MG63 (cell line): Measurements from ENCODE around the gene ACP2. TPM values are rescaled to one million over a fixed set of nuclear protein-coding genes. Genes with fewer than 3 reads are reported as not detected.

Experiments
- DNase-seq: peaks from one replicate; pipeline ENCODE4 v3.0.0-alpha.2; 2020
- H3K27me3 ChIP-seq: fragments of 250-450 bp; sonication (Bioruptor Pico); 2 replicates; pipeline ENCODE4 v1.5.1; 2020; ENCODE audit warnings: mild to moderate bottlenecking, moderate library complexity
- H3K36me3 ChIP-seq: fragments of 250-450 bp; sonication (Bioruptor Pico); 2 replicates; pipeline ENCODE4 v1.5.1; 2020; ENCODE audit warnings: mild to moderate bottlenecking, moderate library complexity
- H3K4me3 ChIP-seq: fragments of 250-450 bp; sonication (Bioruptor Pico); 2 replicates; pipeline ENCODE4 v1.5.1; 2020; ENCODE audit warnings: mild to moderate bottlenecking, moderate library complexity
- H3K9me3 ChIP-seq: fragments of 250-450 bp; sonication (Bioruptor Pico); 2 replicates; pipeline ENCODE4 v1.5.1; 2020; ENCODE audit warnings: mild to moderate bottlenecking, moderate library complexity
- total RNA-seq: library from RNA; depleted of rRNA; stranded (reverse); fragments of >200 nt; shearing (Covaris generic); gene quantifications from 2 replicates; pipeline ENCODE4 v1.2.3, GENCODE V29; 2014; ENCODE audit warnings: low replicate concordance

The ACP2 gene
- total RNA-seq, 1 experiment from 2014 or later: 42.7 TPM

- Histone ChIP-seq H3K36me3 (peaks cover 13% of the 10 kb centered on the region), H3K9me3 (no peaks in the 10 kb centered on the region), H3K4me3 (peak overlapping the region; percentile 73), H3K27me3 (no peaks in the 10 kb centered on the region)
- no peak for DNase-seq
Observed at GRCh38 chr11:47271328-47271727, 22.7 kb upstream of the ACP2 start.

GRCh38 chr11:47270331-47271271 is 22.0 kb upstream of the ACP2 start:
- DNase-seq: peak; percentile 16
- Histone ChIP-seq H3K4me3 (peak overlapping the region; percentile 73), H3K9me3 (no peaks in the 10 kb centered on the region), H3K36me3 (peaks cover 6% of the 10 kb centered on the region), H3K27me3 (no peaks in the 10 kb centered on the region)

- DNase-seq: peak; percentile 87
- Histone ChIP-seq H3K36me3 (peaks cover 3% of the 10 kb centered on the region), H3K27me3 (no peaks in the 10 kb centered on the region), H3K9me3 (no peaks in the 10 kb centered on the region), H3K4me3 (peak within 1 kb of the TSS; percentile 73)
Observed at GRCh38 chr11:47269829-47270305, 21.3 kb upstream of the ACP2 start, which contains the start of gene MADD. MADD (plus strand) TSS chr11:47270133.

DNA sequence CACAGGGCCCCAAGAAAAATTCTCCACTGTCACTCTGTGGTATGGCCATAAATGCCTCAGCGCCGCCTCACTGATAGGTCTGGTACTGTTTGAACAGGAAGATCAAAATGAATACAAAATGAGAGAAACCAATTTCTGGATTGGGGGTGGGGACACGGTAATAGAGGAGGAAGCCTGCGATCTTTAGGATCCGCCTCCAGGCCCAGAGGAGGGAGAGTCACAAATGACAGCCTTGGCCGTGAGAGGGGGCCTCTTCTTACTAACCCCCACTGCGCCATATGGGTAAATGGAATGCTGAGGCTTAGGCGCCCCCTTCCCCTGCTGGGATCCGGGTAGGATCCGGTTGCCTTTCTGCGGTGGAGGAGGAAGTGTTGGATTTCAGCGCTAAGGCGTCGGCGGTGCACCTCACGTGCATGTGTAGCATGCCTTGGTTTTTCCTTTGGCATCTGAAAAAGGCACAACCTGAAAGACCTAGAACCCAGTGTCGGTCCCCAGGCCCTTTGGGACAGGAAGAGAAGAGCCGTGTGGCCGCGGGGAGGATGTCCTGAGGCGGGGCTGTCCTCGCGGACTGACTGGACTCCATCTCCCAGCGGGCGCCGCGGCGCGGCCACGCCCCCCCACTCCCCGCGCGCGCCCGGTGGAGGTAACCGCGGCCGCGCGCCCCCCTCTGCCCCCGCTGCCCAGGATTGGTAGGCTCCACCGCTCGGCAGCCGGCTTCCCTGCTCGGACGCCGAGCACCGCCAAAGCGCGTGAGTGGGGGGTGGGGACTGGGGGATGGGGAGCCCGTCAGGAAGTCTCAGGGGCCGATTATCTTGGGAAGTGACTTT is 20.6 kb upstream of the ACP2 start:
- Histone ChIP-seq H3K4me3 (peak overlapping the region; percentile 73), H3K36me3 (peaks cover 3% of the 10 kb centered on the region), H3K27me3 (no peaks in the 10 kb centered on the region), H3K9me3 (no peaks in the 10 kb centered on the region)
- DNase-seq: peak; percentile 89

GRCh38 chr11:47268448-47269001 is 19.9 kb upstream of the ACP2 start:
- no peak overlapping the region for H3K4me3 ChIP-seq
- H3K36me3 ChIP-seq: no peaks in the 10 kb centered on the region
- H3K9me3 ChIP-seq: no peaks in the 10 kb centered on the region
- no peaks in the 10 kb centered on the region for H3K27me3 ChIP-seq
- no peak for DNase-seq

DNA sequence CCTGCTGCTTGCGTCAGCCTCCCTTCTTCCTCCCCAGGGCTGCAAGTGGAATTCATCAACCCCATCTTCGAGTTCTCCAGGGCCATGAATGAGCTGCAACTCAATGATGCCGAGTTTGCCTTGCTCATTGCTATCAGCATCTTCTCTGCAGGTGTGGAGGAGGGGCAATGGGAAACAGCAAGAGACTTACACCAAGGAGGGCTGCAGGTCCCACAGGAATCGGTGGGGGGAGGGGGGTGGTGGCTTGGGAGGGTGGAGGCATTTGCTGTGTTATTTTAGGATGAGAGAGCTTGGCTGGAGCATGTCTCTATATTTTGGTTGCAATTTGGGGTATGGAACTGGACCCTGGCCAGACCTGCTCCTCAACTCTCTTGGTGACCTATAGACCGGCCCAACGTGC is 19.3 kb upstream of the ACP2 start:
- no peak for DNase-seq
- H3K36me3 ChIP-seq: no peaks in the 10 kb centered on the region
- no peaks in the 10 kb centered on the region for H3K9me3 ChIP-seq
- H3K4me3 ChIP-seq: no peak overlapping the region
- no peaks in the 10 kb centered on the region for H3K27me3 ChIP-seq

DNA sequence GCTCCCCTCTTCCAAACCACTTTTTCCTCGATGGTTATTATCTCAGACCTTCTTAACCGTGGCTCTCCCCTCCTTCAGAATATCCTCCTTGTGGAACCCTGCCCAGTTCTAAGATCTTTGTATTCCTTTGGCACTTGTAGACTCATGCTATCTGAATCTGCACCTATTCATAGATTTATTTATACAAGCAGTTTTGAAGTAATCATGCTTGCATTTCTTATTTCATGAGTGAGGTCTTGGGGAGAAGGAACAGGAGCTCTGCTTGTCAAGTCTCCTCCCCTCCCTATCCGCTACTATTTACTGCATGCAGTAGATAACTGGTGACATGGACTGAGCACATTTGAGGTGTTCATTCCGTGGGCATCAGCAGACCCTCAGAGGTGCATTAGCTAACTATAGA is 15.9 kb upstream of the ACP2 start:
- no peak for DNase-seq
- Histone ChIP-seq H3K9me3 (no peaks in the 10 kb centered on the region), H3K4me3 (no peak overlapping the region), H3K36me3 (no peaks in the 10 kb centered on the region), H3K27me3 (no peaks in the 10 kb centered on the region)

DNA sequence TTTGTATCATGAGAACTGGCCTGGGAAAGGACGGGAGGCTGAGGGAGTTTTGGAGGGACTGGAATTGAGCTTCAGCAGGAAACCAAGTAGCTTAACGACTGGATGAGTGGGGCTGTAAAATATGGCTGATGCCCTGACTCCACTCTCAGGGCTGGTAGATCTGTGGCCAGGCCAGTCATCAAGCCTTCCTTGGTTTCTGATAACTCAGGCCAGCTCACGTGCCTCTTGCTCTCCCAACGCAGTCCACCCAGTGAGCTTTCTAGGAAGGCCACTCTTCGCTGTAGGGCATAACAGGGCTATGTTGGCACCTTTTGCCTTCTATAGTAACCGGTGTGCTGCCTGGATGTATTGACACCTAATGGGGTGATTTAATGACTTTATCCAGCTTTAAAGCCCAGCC is 15.5 kb upstream of the ACP2 start:
- Histone ChIP-seq H3K27me3 (no peaks in the 10 kb centered on the region), H3K4me3 (no peak overlapping the region), H3K36me3 (no peaks in the 10 kb centered on the region), H3K9me3 (no peaks in the 10 kb centered on the region)
- no peak for DNase-seq

DNA sequence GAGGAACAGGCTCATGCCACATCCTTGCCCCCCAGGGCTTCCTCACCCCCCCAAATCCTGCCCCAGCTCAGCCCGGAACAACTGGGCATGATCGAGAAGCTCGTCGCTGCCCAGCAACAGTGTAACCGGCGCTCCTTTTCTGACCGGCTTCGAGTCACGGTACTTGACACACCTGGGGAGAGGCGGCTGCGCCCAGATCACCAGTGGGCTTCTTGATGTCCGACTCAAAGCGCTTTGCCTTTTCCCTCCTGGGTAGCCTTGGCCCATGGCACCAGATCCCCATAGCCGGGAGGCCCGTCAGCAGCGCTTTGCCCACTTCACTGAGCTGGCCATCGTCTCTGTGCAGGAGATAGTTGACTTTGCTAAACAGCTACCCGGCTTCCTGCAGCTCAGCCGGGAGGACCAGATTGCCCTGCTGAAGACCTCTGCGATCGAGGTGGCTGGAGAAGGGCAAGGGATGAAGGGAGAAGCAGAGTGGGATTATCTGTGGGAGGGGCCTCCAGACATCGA is 12.7 kb upstream of the ACP2 start:
- no peaks in the 10 kb centered on the region for H3K9me3 ChIP-seq
- no peaks in the 10 kb centered on the region for H3K36me3 ChIP-seq
- H3K4me3 ChIP-seq: no peak overlapping the region
- no peak for DNase-seq
- no peaks in the 10 kb centered on the region for H3K27me3 ChIP-seq

DNA sequence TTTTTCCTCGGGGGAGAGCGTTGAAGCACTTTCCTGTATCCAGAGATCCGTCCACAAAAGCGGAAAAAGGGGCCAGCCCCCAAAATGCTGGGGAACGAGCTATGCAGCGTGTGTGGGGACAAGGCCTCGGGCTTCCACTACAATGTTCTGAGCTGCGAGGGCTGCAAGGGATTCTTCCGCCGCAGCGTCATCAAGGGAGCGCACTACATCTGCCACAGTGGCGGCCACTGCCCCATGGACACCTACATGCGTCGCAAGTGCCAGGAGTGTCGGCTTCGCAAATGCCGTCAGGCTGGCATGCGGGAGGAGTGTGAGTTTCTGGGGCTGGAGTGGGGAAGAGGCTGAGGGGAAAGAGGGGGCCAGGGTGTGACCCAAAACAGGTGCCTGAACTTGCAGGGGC is 11.8 kb upstream of the ACP2 start:
- DNase-seq: no peak
- Histone ChIP-seq H3K4me3 (no peak overlapping the region), H3K27me3 (no peaks in the 10 kb centered on the region), H3K36me3 (no peaks in the 10 kb centered on the region), H3K9me3 (no peaks in the 10 kb centered on the region)

- Histone ChIP-seq H3K36me3 (no peaks in the 10 kb centered on the region), H3K4me3 (no peak overlapping the region), H3K9me3 (no peaks in the 10 kb centered on the region), H3K27me3 (no peaks in the 10 kb centered on the region)
- no peak for DNase-seq
Observed at GRCh38 chr11:47259232-47259977, 10.8 kb upstream of the ACP2 start.

DNA sequence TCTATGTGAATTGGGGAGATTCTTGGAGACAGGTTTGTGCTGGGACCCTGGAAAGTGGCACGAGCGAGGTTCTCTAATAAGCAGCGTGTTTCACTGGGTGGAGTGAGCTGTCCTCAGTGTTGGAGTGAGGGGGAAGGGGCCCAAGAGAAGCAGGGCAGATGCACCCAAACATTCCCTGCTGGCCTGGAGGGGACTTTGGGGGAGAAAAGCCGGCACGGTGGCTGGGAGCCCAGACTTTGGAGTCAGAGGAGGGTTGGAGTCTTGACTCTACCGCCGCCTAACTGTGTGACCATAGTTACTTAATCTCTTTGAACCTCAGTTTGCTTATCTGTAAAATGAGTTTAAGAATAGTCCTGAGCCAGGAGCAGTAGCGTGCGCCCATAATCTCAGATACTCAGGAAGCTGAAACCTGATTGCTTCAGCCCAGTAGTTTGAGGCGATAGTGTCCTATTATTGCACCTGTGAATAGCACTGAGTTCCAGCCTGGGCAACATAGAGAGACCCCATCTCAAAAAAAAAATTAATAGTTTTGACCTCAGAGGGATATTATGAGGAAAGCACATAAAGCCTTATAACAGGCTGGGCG is 9.8 kb upstream of the ACP2 start:
- Histone ChIP-seq H3K4me3 (no peak overlapping the region), H3K9me3 (no peaks in the 10 kb centered on the region)
- no peak for DNase-seq

DNA sequence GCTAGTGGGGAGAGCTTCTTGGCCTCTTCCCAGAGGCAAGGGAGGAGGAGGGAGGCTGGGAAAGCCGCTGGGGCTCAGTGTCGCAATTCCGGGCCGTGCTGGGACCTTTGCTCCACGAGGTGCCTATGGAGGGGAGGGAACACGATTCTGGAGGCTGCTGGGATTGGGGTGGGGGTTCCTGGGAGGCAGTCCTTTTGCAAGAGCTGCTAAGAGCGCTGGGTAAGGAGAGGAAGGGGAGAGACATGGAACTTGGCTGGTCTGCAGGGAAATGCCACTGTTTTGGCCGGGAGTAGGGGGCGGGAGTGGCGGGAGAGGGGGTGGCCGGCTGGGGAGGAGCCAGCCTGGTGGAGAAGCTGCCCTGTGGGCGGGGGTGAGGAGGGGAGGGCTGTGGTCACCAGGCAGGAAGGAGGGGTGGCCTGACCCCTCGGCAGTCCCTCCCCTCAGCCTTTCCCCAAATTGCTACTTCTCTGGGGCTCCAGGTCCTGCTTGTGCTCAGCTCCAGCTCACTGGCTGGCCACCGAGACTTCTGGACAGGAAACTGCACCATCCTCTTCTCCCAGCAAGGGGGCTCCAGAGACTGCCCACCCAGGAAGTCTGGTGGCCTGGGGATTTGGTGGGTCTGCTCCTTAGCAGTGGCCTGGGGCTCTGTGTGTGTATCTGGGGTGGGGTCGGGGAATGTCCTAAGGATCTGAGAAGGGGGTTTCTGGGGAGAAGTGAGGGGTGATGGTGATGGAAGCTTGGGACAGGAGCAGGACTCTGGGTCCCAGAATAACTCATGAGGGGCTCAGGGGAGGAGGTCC is 9.1 kb upstream of the ACP2 start, which contains the start of gene NR1H3:
Gene NR1H3, plus strand, starts transcription at position 480 of the 800 bp plus-strand sequence. CDS start 1,221 bp downstream, outside the sequence.
- Histone ChIP-seq H3K27me3 (no peaks in the 10 kb centered on the region), H3K36me3 (no peaks in the 10 kb centered on the region), H3K4me3 (peak within 1 kb of the TSS; percentile 26), H3K9me3 (no peaks in the 10 kb centered on the region)
- DNase-seq: peak; percentile 87

More for the DNA sequence above, 9.8 kb upstream of the ACP2 start:
- no peaks in the 10 kb centered on the region for H3K36me3 ChIP-seq
- no peaks in the 10 kb centered on the region for H3K27me3 ChIP-seq

- no peak for DNase-seq
- Histone ChIP-seq H3K9me3 (no peaks in the 10 kb centered on the region), H3K36me3 (no peaks in the 10 kb centered on the region), H3K27me3 (no peaks in the 10 kb centered on the region), H3K4me3 (peak overlapping the region; percentile 26)
Observed at GRCh38 chr11:47257177-47257516, 8.5 kb upstream of the ACP2 start.

DNA sequence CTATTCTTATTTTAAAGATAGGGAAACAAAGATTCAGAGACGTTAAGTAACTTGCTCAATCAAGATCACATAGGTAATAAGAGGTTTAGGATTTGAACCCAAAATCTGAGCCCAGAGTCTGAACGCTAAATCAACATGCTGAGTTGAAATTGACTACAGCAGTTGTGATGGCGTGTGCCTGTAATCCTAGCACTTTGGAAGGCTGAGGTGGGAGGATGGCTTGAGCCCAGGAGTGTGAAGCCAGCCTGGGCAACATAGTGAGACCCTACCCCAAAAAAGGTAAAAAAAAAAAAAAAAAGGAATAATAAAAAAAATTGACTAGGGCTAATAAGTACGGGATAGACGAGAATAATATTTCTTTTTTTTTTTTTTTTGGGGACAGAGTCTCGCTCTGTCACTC is 7.8 kb upstream of the ACP2 start:
- no peak for DNase-seq
- H3K36me3 ChIP-seq: no peaks in the 10 kb centered on the region
- H3K27me3 ChIP-seq: no peaks in the 10 kb centered on the region
- H3K4me3 ChIP-seq: no peak overlapping the region
- H3K9me3 ChIP-seq: no peaks in the 10 kb centered on the region
